Activated CD4-positive, alpha-beta memory T cell treated with anti-CD3 and anti-CD28 coated beads for 36 hours (primary cell): ENCODE measurements around the gene RFPL4A. TPM values are rescaled to one million over a fixed set of nuclear protein-coding genes. Genes with fewer than 3 reads are reported as not detected.
A peak's percentile ranks its signal among the peaks of the same experiment; 100 is the strongest.
"Not testable (repeated sequence)": the region's sequence is repeated elsewhere in the genome, so short reads cannot be mapped to it uniquely, and the experiment has no call there.

Experiments
- CTCF ChIA-PET: fragments of 350-600 bp; sonication (Branson Sonifier 250); formaldehyde crosslinking; loops from one replicate; lab custom pipeline; 2021; ENCODE audit warnings: antibody characterized with exemption, inconsistent platforms; lab: Charles Lee
- POLR2A ChIA-PET: fragments of 350-600 bp; sonication (Branson Sonifier 250); formaldehyde crosslinking; loops from one replicate; lab custom pipeline; 2021; ENCODE audit warnings: antibody characterized with exemption; lab: Charles Lee
- DNase-seq: peaks from one replicate; pipeline ENCODE4 v3.0.0-alpha.2; 2020
- H3K27ac Mint-ChIP-seq: one replicate; pipeline ENCODE4 v1.8.0; 2021; ENCODE audit warnings: mixed read lengths
- H3K27me3 Mint-ChIP-seq: one replicate; pipeline ENCODE4 v1.8.0; 2021; ENCODE audit warnings: mixed read lengths
- H3K36me3 Mint-ChIP-seq: one replicate; pipeline ENCODE4 v1.8.0; 2021; ENCODE audit warnings: mixed read lengths
- H3K4me1 Mint-ChIP-seq: one replicate; pipeline ENCODE4 v1.8.0; 2021; ENCODE audit warnings: low read depth, mixed read lengths
- H3K4me3 Mint-ChIP-seq: one replicate; pipeline ENCODE4 v1.8.0; 2021; ENCODE audit warnings: mild to moderate bottlenecking, mixed read lengths
- H3K9me3 Mint-ChIP-seq: one replicate; pipeline ENCODE4 v1.8.0; 2021; ENCODE audit warnings: mixed read lengths
- intact Hi-C: fragments of 100-400 bp; cut with micrococcal nuclease; formaldehyde crosslinking; loops from one replicate; pipeline ENCODE4 v1.15.1; 2023
- total RNA-seq, 2 experiments: library from RNA; stranded (reverse); gene quantifications; one replicate each; pipeline ENCODE4 v1.2.3, GENCODE V29; 2021

The RFPL4A gene
- total RNA-seq, 2 experiments from 2014 or later: not detected

DNA sequence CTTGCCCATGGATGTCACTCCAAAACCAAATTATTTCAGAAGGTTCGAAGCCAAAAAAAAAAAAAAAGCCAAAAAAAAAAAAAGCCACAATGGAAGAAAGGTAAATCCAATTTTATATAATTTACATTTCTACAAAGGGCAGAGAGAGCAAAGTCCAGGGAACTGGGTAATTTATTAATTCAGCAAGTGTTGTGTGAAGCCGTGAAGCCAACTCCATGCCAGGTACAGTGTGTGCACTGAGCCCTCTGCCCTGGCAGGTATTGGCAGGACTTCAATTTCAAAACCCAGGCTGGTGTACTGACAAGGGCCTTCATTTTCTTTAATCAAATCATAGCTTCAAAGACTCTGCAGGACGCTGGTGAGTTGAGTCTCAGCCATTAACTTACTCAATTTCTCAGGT is 5.5 kb upstream of the RFPL4A start:
- peaks cover 11% of the 10 kb centered on the region for H3K27me3 Mint-ChIP-seq
- CTCF ChIA-PET: no interaction called here
- POLR2A ChIA-PET: no interaction called here
- no peak overlapping the region for H3K27ac Mint-ChIP-seq
- H3K4me1 Mint-ChIP-seq: no peaks in the 10 kb centered on the region
- no peaks in the 10 kb centered on the region for H3K36me3 Mint-ChIP-seq
- intact Hi-C loops: no loop called here
- DNase-seq: no peak
- H3K9me3 Mint-ChIP-seq: no peaks in the 10 kb centered on the region
- no peak overlapping the region for H3K4me3 Mint-ChIP-seq

DNA sequence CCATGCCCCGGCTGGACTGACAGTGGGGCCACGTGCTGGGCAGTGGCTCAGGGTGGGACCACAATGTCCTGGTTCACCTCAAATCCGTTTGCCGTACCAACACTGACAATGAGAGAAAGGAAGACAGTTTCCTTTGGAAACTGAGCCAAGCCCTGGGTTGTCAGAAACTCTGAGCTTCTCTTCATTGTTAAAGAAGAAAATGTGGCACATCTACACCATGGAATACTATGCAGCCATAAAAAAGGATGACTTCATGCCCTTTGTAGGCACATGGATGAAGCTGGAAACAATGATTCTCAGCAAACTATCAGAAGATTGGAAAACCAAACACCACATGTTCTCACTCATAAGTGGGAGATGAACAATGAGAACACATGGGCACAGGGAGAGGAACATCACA is 2.1 kb upstream of the RFPL4A start:
- H3K27ac Mint-ChIP-seq, H3K4me1 Mint-ChIP-seq, H3K9me3 Mint-ChIP-seq, intact Hi-C loops, H3K4me3 Mint-ChIP-seq, CTCF ChIA-PET, POLR2A ChIA-PET, DNase-seq, H3K36me3 Mint-ChIP-seq: not testable (repeated sequence)
- H3K27me3 Mint-ChIP-seq: peaks cover 21% of the 10 kb centered on the region

- Mint-ChIP-seq H3K4me1 (no peaks in the 10 kb centered on the region), H3K9me3 (no peaks in the 10 kb centered on the region), H3K27me3 (peaks cover 21% of the 10 kb centered on the region), H3K27ac (no peak overlapping the region), H3K4me3 (no peak overlapping the region), H3K36me3 (no peaks in the 10 kb centered on the region)
- intact Hi-C loops: no loop called here
- ChIA-PET POLR2A (no interaction called here), CTCF (no interaction called here)
- DNase-seq: no peak
These were observed 7.6 kb downstream of the RFPL4A start for GRCh38 chr19:55766466-55766865.

DNA sequence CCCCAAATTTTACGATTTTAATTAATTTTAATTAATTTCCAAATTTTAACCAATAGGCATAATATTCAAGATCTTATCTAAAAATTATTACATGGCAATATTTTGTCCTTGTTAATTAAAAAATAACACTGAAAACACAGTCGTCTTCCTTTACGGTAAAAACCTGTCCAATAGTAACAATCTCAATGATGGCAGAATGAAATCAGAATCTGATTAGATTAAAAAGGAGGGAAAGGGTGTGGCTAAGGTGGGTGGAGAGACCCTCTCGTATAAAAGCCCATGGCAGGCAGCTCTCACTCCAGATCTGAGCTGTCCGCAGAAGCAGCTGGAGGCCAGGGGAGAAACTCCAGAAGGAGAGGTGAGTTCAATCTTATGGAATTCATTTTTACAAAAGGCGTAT is 9.9 kb downstream of the RFPL4A start, which contains the start of gene RFPL4AL1:
Gene RFPL4AL1, plus strand, starts transcription at position 301 of the 400 bp plus-strand sequence. CDS start 2,687 bp downstream, outside the sequence.
- H3K4me1 Mint-ChIP-seq, intact Hi-C loops, DNase-seq, H3K4me3 Mint-ChIP-seq, POLR2A ChIA-PET, CTCF ChIA-PET, H3K27ac Mint-ChIP-seq, H3K9me3 Mint-ChIP-seq, H3K36me3 Mint-ChIP-seq: not testable (repeated sequence)
- H3K27me3 Mint-ChIP-seq: peaks cover 19% of the 10 kb centered on the region

DNA sequence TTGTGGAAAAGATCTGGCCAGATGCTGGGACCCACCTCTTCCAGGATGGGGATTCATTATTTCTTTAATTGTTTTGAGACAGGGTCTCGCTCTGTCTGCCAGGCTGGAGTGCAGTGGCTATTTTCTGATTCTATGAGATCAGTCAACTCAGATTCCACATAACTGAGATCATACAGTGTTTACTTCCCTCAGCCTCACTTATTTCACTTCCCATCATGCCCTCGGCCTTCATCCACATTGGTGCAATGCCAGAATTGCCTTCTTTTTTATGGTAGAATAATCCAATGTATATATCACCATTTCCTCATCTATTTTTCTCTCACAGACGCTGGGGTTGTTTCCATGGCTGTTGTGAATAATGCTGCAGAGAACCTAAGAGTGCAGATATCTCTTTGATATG is 10.7 kb downstream of the RFPL4A start:
- H3K4me3 Mint-ChIP-seq, POLR2A ChIA-PET, H3K36me3 Mint-ChIP-seq, CTCF ChIA-PET, H3K4me1 Mint-ChIP-seq, H3K27ac Mint-ChIP-seq, H3K9me3 Mint-ChIP-seq, intact Hi-C loops, DNase-seq: not testable (repeated sequence)
- H3K27me3 Mint-ChIP-seq: peaks cover 19% of the 10 kb centered on the region

DNA sequence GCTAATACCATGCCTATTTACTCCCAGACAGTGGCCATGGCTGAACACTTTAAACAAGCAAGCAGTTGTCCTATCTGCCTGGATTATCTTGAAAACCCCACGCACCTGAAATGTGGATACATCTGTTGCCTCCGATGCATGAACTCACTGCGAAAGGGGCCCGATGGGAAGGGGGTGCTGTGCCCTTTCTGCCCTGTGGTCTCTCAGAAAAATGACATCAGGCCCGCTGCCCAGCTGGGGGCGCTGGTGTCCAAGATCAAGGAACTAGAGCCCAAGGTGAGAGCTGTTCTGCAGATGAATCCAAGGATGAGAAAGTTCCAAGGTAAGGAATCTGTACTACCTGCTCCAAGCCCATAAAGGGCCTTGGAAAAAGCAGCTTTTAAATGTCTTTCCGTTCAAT is 18.6 kb downstream of the RFPL4A start:
- H3K4me3 Mint-ChIP-seq: no peak overlapping the region
- DNase-seq: peak; percentile 17
- peaks cover 29% of the 10 kb centered on the region for H3K27me3 Mint-ChIP-seq
- H3K27ac Mint-ChIP-seq: no peak overlapping the region
- H3K4me1 Mint-ChIP-seq: no peaks in the 10 kb centered on the region
- no peaks in the 10 kb centered on the region for H3K9me3 Mint-ChIP-seq
- POLR2A ChIA-PET: no interaction called here
- no peaks in the 10 kb centered on the region for H3K36me3 Mint-ChIP-seq
- intact Hi-C loops: no loop called here
- CTCF ChIA-PET: interaction anchor here (0.5 kb wide), 1 partner anchor 823 kb away, joined by 3 read pairs; no protein-coding TSS in a partner anchor

DNA sequence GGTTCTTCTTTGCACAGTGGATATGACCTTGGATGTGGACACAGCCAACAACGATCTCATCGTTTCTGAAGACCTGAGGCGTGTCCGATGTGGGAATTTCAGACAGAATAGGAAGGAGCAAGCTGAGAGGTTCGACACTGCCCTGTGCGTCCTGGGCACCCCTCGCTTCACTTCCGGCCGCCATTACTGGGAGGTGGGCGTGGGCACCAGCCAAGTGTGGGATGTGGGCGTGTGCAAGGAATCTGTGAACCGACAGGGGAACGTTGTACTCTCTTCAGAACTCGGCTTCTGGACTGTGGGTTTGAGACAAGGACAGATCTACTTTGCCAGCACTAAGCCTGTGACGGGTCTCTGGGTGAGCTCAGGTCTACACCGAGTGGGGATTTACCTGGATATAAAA is 19.4 kb downstream of the RFPL4A start:
- Mint-ChIP-seq H3K4me3 (no peak overlapping the region), H3K27me3 (peaks cover 29% of the 10 kb centered on the region), H3K36me3 (no peaks in the 10 kb centered on the region), H3K4me1 (no peaks in the 10 kb centered on the region), H3K27ac (no peak overlapping the region), H3K9me3 (no peaks in the 10 kb centered on the region)
- intact Hi-C loops: no loop called here
- DNase-seq: no peak
- ChIA-PET CTCF (no interaction called here), POLR2A (no interaction called here)

DNA sequence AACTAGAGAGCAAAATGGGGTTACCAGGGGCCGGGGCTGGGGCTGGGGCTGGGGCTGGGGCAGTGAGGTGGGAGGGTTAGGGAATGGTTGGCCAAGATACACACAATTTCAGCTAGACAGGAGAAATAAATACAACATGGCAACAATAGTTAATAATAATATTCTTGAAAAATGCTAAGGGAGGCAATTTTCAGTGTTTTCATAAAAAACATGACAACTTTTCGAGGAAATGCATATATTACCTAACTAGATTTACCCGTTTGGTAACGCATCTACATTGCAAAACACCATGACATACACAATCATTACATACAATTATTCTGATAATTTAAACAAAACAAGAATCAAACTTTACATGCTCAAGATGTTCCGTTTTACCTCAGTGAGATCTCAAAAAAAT is 22.2 kb downstream of the RFPL4A start:
- Mint-ChIP-seq H3K27me3 (peaks cover 24% of the 10 kb centered on the region), H3K4me3 (no peak overlapping the region), H3K36me3 (no peaks in the 10 kb centered on the region), H3K9me3 (no peaks in the 10 kb centered on the region), H3K4me1 (no peaks in the 10 kb centered on the region), H3K27ac (no peak overlapping the region)
- no peak for DNase-seq
- intact Hi-C loops: no loop called here
- ChIA-PET POLR2A (no interaction called here), CTCF (no interaction called here)

- Mint-ChIP-seq H3K9me3 (no peaks in the 10 kb centered on the region), H3K27ac (no peak overlapping the region), H3K27me3 (peaks cover 10% of the 10 kb centered on the region), H3K36me3 (no peaks in the 10 kb centered on the region), H3K4me3 (no peak overlapping the region), H3K4me1 (no peaks in the 10 kb centered on the region)
- ChIA-PET POLR2A (no interaction called here), CTCF (no interaction called here)
- no peak for DNase-seq
- intact Hi-C loops: no loop called here
These were observed 36.1 kb downstream of the RFPL4A start for GRCh38 chr19:55795021-55795420.

DNA sequence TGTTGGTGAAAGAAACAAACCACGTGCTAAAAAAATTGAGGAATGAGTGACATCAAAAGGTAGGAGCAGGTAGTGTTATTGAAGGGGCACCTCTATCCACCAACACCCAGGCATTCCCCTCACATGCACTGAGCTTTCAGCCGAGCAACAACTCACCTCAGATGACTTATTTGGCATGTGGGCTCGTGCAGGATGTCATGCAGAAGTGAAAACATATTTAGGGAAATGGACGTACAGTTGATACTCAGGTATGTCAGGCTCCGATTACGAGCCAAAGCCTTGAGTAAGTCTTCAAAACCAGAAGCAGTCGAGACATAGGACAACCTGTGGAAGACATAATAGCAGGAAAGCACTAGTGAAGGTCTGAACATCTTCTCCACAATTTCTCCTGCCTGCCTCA is 42.5 kb downstream of the RFPL4A start:
- Mint-ChIP-seq H3K4me1 (no peaks in the 10 kb centered on the region), H3K27me3 (peaks cover 12% of the 10 kb centered on the region), H3K36me3 (no peaks in the 10 kb centered on the region), H3K27ac (no peak overlapping the region), H3K4me3 (no peak overlapping the region), H3K9me3 (peaks cover 5% of the 10 kb centered on the region)
- intact Hi-C loops: loop anchor here (10.0 kb wide), 1 partner anchor 287 kb away; no protein-coding TSS in a partner anchor
- POLR2A ChIA-PET: no interaction called here
- no peak for DNase-seq
- CTCF ChIA-PET: no interaction called here

- Mint-ChIP-seq H3K36me3 (no peaks in the 10 kb centered on the region), H3K4me3 (no peak overlapping the region), H3K27me3 (peaks cover 10% of the 10 kb centered on the region), H3K9me3 (peaks cover 6% of the 10 kb centered on the region), H3K4me1 (no peaks in the 10 kb centered on the region), H3K27ac (no peak overlapping the region)
- intact Hi-C loops: loop anchor here (10.0 kb wide), 1 partner anchor 287 kb away; no protein-coding TSS in a partner anchor
- ChIA-PET POLR2A (no interaction called here), CTCF (no interaction called here)
- DNase-seq: no peak
These were observed 43.4 kb downstream of the RFPL4A start for GRCh38 chr19:55802281-55802680.

DNA sequence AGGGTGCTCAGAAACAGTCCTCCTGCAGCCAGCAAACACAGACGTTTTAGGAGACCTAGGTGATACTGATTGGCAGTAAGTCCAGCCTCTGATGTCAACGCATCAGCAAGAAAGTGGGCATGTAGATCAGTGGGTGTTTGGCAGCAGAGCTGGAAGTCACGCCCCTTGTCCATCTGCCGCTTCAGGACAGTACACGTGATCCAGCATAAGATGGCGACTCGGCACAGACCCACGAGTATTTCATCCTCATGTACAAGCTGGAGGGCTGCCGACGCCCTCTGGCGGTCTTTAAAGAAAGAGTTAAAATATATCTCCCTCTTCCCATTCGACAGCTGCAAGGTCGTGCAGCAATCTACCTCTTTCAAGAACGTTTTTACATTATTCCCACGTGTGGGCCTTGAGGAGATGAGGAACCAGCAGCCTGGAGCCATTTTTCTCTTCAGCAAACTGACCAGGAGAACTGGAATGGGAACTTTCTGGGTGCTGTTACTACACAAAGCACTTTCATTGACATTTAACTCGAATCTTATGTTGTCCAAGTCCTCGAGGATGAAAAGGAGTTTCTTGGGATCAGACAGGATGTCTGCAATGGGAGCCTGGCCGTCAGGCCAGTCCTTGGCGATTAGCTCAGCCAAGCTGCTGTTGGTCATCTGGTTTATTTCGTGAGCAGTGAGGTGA is 50.6 kb downstream of the RFPL4A start:
- peaks cover 6% of the 10 kb centered on the region for H3K4me1 Mint-ChIP-seq
- H3K9me3 Mint-ChIP-seq: peaks cover 2% of the 10 kb centered on the region
- CTCF ChIA-PET: interaction anchor here (0.9 to 2.8 kb wide), 4 partner anchors 12 to 178 kb away, joined by 3 to 22 read pairs (median 7); no protein-coding TSS in a partner anchor
- no peak overlapping the region for H3K4me3 Mint-ChIP-seq
- no peak overlapping the region for H3K27ac Mint-ChIP-seq
- H3K36me3 Mint-ChIP-seq: no peaks in the 10 kb centered on the region
- intact Hi-C loops: loop anchor here (10.0 kb wide), 1 partner anchor 295 kb away; no protein-coding TSS in a partner anchor
- peak; percentile 59 for DNase-seq
- peaks cover under 1% of the 10 kb centered on the region for H3K27me3 Mint-ChIP-seq
- POLR2A ChIA-PET: interaction anchor here (0.6 kb wide), 1 partner anchor 177 kb away, joined by 3 read pairs; no protein-coding TSS in a partner anchor

DNA sequence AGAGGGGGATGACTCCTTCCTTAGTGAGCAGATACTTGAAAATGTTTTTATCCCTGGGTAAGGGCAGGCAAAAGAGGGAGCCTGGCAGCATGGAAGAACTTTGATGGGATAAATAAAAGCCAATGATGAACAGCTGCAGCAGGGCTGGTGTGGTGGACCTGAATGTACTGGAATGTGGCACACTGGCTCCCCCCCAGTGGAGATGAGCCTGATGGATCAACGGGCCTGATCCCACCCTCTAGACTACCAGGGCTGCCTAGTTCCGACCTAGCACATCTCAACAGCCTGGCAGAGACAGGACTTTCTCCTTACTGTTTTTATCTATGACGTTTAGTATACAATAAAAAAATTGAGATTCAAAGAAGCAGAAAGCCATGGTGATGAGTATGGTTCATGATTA is 52.4 kb downstream of the RFPL4A start:
- peaks cover 2% of the 10 kb centered on the region for H3K9me3 Mint-ChIP-seq
- intact Hi-C loops: no loop called here

More for the DNA sequence above, 52.4 kb downstream of the RFPL4A start:
- POLR2A ChIA-PET: no interaction called here
- peaks cover 6% of the 10 kb centered on the region for H3K4me1 Mint-ChIP-seq
- CTCF ChIA-PET: interaction anchor here (2.5 to 2.8 kb wide), 2 partner anchors 107 to 179 kb away, joined by 11 to 22 read pairs; no protein-coding TSS in a partner anchor
- peaks cover 1% of the 10 kb centered on the region for H3K27me3 Mint-ChIP-seq
- H3K27ac Mint-ChIP-seq: no peak overlapping the region
- no peaks in the 10 kb centered on the region for H3K36me3 Mint-ChIP-seq
- H3K4me3 Mint-ChIP-seq: no peak overlapping the region
- no peak for DNase-seq
